OCI-LY1 (cell line): ENCODE results near the gene SPIRE2.

Experiments
- H2AFZ ChIP-seq: fragments of 200-600 bp; sonication (generic), shearing (Covaris generic); 2 replicates; pipeline ENCODE4 v1.6.0; 2014; ENCODE audit warnings: antibody characterized with exemption, mild to moderate bottlenecking, low read length
- H3F3A ChIP-seq: fragments of 200-600 bp; sonication (generic), shearing (Covaris generic); 2 replicates; pipeline ENCODE4 v1.6.0; 2014; ENCODE audit warnings: mild to moderate bottlenecking, antibody characterized with exemption, low read length, moderate library complexity; ENCODE audit not compliant: insufficient read depth
- H3K27ac ChIP-seq: fragments of 200-600 bp; sonication (generic); 2 replicates; pipeline ENCODE4 v1.5.1; 2014; ENCODE audit warnings: low read length, mixed run types, mild to moderate bottlenecking, low read depth; ENCODE audit not compliant: poor library complexity, severe bottlenecking
- H3K27me3 ChIP-seq: fragments of 200-600 bp; sonication (generic); 2 replicates; pipeline ENCODE4 v1.6.0; 2014; ENCODE audit warnings: antibody characterized with exemption, mild to moderate bottlenecking, low read length, moderate library complexity; ENCODE audit not compliant: insufficient read depth
- H3K36me3 ChIP-seq: fragments of 200-600 bp; sonication (generic); 2 replicates; pipeline ENCODE4 v1.6.1; 2014; ENCODE audit warnings: mild to moderate bottlenecking, antibody characterized with exemption, low read length, moderate library complexity, mixed read lengths; ENCODE audit not compliant: insufficient read depth
- H3K4me1 ChIP-seq: fragments of 200-600 bp; sonication (generic); 2 replicates; pipeline ENCODE4 v1.5.1; 2014; ENCODE audit warnings: mild to moderate bottlenecking, low read length, moderate library complexity; ENCODE audit not compliant: insufficient read depth, severe bottlenecking
- H3K4me2 ChIP-seq: fragments of 200-600 bp; sonication (generic), shearing (Covaris generic); 2 replicates; pipeline ENCODE4 v1.6.1; 2014; ENCODE audit warnings: low read length
- H3K4me3 ChIP-seq: fragments of 200-600 bp; sonication (generic); 2 replicates; pipeline ENCODE4 v1.5.1; 2014; ENCODE audit warnings: low read length, low read depth, mild to moderate bottlenecking, mixed read lengths; ENCODE audit not compliant: poor library complexity, severe bottlenecking
- H3K79me2 ChIP-seq: fragments of 200-600 bp; shearing (Covaris generic); 2 replicates; pipeline ENCODE4 v1.6.1; 2016; ENCODE audit warnings: mixed run types, low read length, mixed read lengths; ENCODE audit not compliant: insufficient read depth
- H3K9ac ChIP-seq: fragments of 200-600 bp; sonication (generic), shearing (Covaris generic); 2 replicates; pipeline ENCODE4 v1.6.1; 2014; ENCODE audit warnings: mild to moderate bottlenecking, low read length, mixed read lengths
- H3K9me2 ChIP-seq: fragments of 200-600 bp; sonication (generic), shearing (Covaris generic); 2 replicates; pipeline ENCODE4 v1.6.1; 2014; ENCODE audit warnings: low read depth, mild to moderate bottlenecking, low read length, mixed read lengths
- H3K9me3 ChIP-seq: fragments of 200-600 bp; shearing (Covaris generic); 2 replicates; pipeline ENCODE4 v1.6.1; 2014; ENCODE audit warnings: low read length, mixed read lengths
- H4K20me1 ChIP-seq: fragments of 200-600 bp; sonication (generic), shearing (Covaris generic); 2 replicates; pipeline ENCODE4 v1.6.0; 2016; ENCODE audit warnings: mild to moderate bottlenecking, low read length; ENCODE audit not compliant: insufficient read depth
- EZH2 ChIP-seq: fragments of 200-600 bp; sonication (generic), shearing (Covaris generic); IDR thresholded peaks from 2 replicates; pipeline ENCODE4 v1.8.0; 2017; ENCODE audit warnings: borderline replicate concordance, mixed run types, mild to moderate bottlenecking, antibody characterized with exemption, low read length, moderate library complexity, mixed read lengths
- TF ChIP-seq, protein P1 (sequence below): fragments of 200-600 bp; sonication (generic), shearing (Covaris generic); IDR thresholded peaks from 2 replicates; pipeline ENCODE4 v1.5.1; 2017; ENCODE audit warnings: mild to moderate bottlenecking, antibody characterized with exemption, low read length, moderate library complexity, mixed read lengths

SPIRE2 gene

DNA sequence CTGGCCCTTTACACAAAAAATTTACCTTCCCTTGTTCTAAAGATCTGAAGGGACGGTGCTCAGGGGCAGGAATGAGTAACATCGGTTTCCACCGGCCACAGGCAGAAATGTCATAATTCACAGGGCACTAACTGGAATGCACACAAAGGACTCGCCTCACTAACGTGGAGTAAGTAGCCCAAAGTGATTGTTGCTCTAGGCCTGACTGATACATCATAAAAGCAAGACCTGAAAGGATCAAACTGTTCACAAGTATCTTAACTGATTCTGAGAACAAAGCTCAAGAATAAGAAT, 36.2 kb downstream of the SPIRE2 start:
- no peak overlapping the region for H3K4me3 ChIP-seq
- H3K9ac ChIP-seq, result no peak overlapping the region
- H3K36me3 ChIP-seq, result no peaks in the 10 kb centered on the region; the same call in 1 of the 2 replicates
- no peaks in the 10 kb centered on the region for H3F3A ChIP-seq
- no peaks in the 10 kb centered on the region for H4K20me1 ChIP-seq
- H3K4me2 ChIP-seq, result peak overlapping the region; percentile 42
- H3K9me3 ChIP-seq, result peaks cover 5% of the 10 kb centered on the region; the same call in 1 of the 2 replicates
- no peak overlapping the region for H3K27ac ChIP-seq
- no peaks in the 10 kb centered on the region for H3K27me3 ChIP-seq
- H3K4me1 ChIP-seq, result peaks cover 26% of the 10 kb centered on the region
- TF ChIP-seq EZH2, result no peak
- TF ChIP-seq, protein P1, sequence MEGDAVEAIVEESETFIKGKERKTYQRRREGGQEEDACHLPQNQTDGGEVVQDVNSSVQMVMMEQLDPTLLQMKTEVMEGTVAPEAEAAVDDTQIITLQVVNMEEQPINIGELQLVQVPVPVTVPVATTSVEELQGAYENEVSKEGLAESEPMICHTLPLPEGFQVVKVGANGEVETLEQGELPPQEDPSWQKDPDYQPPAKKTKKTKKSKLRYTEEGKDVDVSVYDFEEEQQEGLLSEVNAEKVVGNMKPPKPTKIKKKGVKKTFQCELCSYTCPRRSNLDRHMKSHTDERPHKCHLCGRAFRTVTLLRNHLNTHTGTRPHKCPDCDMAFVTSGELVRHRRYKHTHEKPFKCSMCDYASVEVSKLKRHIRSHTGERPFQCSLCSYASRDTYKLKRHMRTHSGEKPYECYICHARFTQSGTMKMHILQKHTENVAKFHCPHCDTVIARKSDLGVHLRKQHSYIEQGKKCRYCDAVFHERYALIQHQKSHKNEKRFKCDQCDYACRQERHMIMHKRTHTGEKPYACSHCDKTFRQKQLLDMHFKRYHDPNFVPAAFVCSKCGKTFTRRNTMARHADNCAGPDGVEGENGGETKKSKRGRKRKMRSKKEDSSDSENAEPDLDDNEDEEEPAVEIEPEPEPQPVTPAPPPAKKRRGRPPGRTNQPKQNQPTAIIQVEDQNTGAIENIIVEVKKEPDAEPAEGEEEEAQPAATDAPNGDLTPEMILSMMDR, result no peak
- H3K79me2 ChIP-seq, result no peaks in the 10 kb centered on the region
- H2AFZ ChIP-seq, result no peak overlapping the region
- no peaks in the 10 kb centered on the region for H3K9me2 ChIP-seq

DNA sequence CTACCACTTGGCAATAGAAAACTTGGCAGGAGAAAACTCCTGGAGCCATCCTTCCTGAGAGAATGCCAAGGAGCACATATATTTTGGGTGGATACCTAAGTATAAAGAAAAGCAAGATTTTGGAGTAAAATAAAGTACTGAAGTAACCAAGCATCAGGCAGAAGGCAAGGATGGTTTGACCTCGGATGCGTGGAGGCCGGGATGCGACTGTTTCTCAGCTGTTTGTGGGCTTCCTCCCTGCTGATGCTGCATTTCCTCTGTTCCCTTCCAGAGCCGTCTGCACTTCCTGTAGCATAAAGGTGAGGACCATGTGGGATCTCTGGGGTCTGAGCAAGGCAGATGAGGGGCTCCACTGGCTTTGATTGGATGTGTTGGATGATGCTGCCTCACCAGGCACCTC, 39.6 kb downstream of the SPIRE2 start:
- H3K9ac ChIP-seq, result no peak overlapping the region
- no peak overlapping the region for H3K27ac ChIP-seq
- no peak overlapping the region for H2AFZ ChIP-seq
- no peak overlapping the region for H3K4me2 ChIP-seq
- TF ChIP-seq EZH2, result no peak
- TF ChIP-seq, protein P1, result no peak
- no peaks in the 10 kb centered on the region; the same call in 1 of the 2 replicates for H3K36me3 ChIP-seq
- no peaks in the 10 kb centered on the region for H3K27me3 ChIP-seq
- H3F3A ChIP-seq, result no peaks in the 10 kb centered on the region
- peaks cover 5% of the 10 kb centered on the region; the same call in 1 of the 2 replicates for H3K9me3 ChIP-seq
- no peak overlapping the region for H3K4me3 ChIP-seq
- no peaks in the 10 kb centered on the region for H4K20me1 ChIP-seq
- peaks cover 25% of the 10 kb centered on the region for H3K4me1 ChIP-seq
- H3K9me2 ChIP-seq, result no peaks in the 10 kb centered on the region
- H3K79me2 ChIP-seq, result no peaks in the 10 kb centered on the region

DNA sequence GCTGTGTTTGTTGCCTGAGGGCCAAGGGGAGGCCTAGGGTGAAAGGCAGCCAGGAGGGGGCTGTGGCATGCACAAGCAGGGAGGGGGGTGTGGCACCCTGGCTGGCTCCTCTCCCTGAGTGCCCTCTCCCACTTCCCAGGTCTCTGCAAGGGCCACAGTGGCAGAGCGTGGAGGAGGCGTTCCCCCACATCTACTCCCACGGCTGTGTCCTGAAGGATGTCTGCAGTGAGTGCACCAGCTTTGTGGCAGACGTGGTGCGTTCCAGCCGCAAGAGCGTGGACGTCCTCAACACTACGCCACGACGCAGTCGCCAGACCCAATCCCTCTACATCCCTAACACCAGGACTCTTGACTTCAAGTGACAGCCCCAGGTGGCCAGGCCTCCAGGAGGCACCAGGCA, 41.6 kb downstream of the SPIRE2 start:
- peaks cover 10% of the 10 kb centered on the region; the same call in 1 of the 2 replicates for H3K9me3 ChIP-seq
- H3K79me2 ChIP-seq, result peaks cover 6% of the 10 kb centered on the region; the same call in 1 of the 2 replicates
- no peak overlapping the region for H3K4me2 ChIP-seq
- H3K27ac ChIP-seq, result no peak overlapping the region
- H3K9ac ChIP-seq, result no peak overlapping the region
- no peak overlapping the region for H3K4me3 ChIP-seq
- no peaks in the 10 kb centered on the region for H4K20me1 ChIP-seq
- H2AFZ ChIP-seq, result no peak overlapping the region
- H3K9me2 ChIP-seq, result no peaks in the 10 kb centered on the region
- no peaks in the 10 kb centered on the region for H3F3A ChIP-seq
- TF ChIP-seq, protein P1, result no peak
- no peak for TF ChIP-seq EZH2
- H3K27me3 ChIP-seq, result no peaks in the 10 kb centered on the region
- peaks cover 17% of the 10 kb centered on the region for H3K4me1 ChIP-seq
- H3K36me3 ChIP-seq, result peaks cover 7% of the 10 kb centered on the region
